ENCODE data around the gene UBC. TPM values are rescaled to one million over a fixed set of nuclear protein-coding genes. Genes with fewer than 3 reads are reported as not detected.

UBC gene
- total RNA-seq, 4 donors from 2014 or later: 1,267 to 2,383 (median 1,576) TPM

GRCh38 chr12:124865728-124866127 is 48.7 kb downstream of the UBC start:
- intact Hi-C loops (cut with DNase I): no loop called here
- Histone ChIP-seq H3K27me3 (no peaks in the 10 kb centered on the region), H3K4me3 (no peak overlapping the region), H3K9me3 (no peaks in the 10 kb centered on the region), H3K4me1 (peaks cover 15 to 32% (median 25%) of the 10 kb centered on the region in 4 donors), H3K36me3 (no peaks in the 10 kb centered on the region), H3K27ac (replicated peaks in 1 of 4) (no peak overlapping the region)
- no peak for DNase-seq (ENCODE audit: extremely low spot score)
- no peak for TF ChIP-seq CTCF (IDR thresholded peaks at IDR 0.05)
- no peak for TF ChIP-seq POLR2A (IDR thresholded peaks at IDR 0.05; ENCODE audit: low read depth)
- no peak for TF ChIP-seq POLR2AphosphoS5 (IDR thresholded peaks at IDR 0.05)
- TF ChIP-seq EP300 (IDR thresholded peaks at IDR 0.05): no peak
- WGBS: 70% methylated on average over 4 of the region's 7 CpGs

GRCh38 chr12:124864326-124864752 is 50.1 kb downstream of the UBC start:
- intact Hi-C loops (cut with DNase I): no loop called here
- H3K4me1 ChIP-seq: peaks cover 15 to 32% (median 25%) of the 10 kb centered on the region in 4 donors
- no peaks in the 10 kb centered on the region for H3K9me3 ChIP-seq
- H3K27me3 ChIP-seq: no peaks in the 10 kb centered on the region
- DNase-seq (ENCODE audit: extremely low spot score): no peak
- H3K27ac ChIP-seq (replicated peaks in 1 of 4): peak overlapping the region; percentile 31 to 76 (median 68)
- peak overlapping the region; percentile 69 to 86 (median 83) for H3K4me3 ChIP-seq
- TF ChIP-seq POLR2A (IDR thresholded peaks at IDR 0.05; ENCODE audit: low read depth): no peak
- TF ChIP-seq POLR2AphosphoS5 (IDR thresholded peaks at IDR 0.05): no peak
- TF ChIP-seq EP300 (IDR thresholded peaks at IDR 0.05): no peak
- TF ChIP-seq CTCF (IDR thresholded peaks at IDR 0.05): no peak
- no peaks in the 10 kb centered on the region for H3K36me3 ChIP-seq
- WGBS: 93% methylated on average over 13 of the region's 14 CpGs

GRCh38 chr12:124863416-124864325 is 50.8 kb downstream of the UBC start, which contains the start of gene SCARB1:
TSS of gene SCARB1 (minus strand) at chr12:124863864. CDS start at chr12:124863720, 144 bp downstream.
- no peaks in the 10 kb centered on the region for H3K9me3 ChIP-seq
- DNase-seq (ENCODE audit: extremely low spot score): peak; percentile 95
- H3K27ac ChIP-seq (replicated peaks in 1 of 4): peak within 1 kb of the TSS; percentile 45 to 76 (median 68)
- TF ChIP-seq POLR2A (IDR thresholded peaks at IDR 0.05; ENCODE audit: low read depth) (no peak), EP300 (IDR thresholded peaks at IDR 0.05) (no peak), POLR2AphosphoS5 (IDR thresholded peaks at IDR 0.05) (peak; percentile 52 to 61), CTCF (IDR thresholded peaks at IDR 0.05) (peak in 1 of 3 experiments; percentile 5)
- H3K4me1 ChIP-seq: peaks cover 15 to 32% (median 25%) of the 10 kb centered on the region in 4 donors
- WGBS: 1% methylated on average over 48 of the region's 89 CpGs
- intact Hi-C loops (cut with DNase I): no loop called here
- H3K27me3 ChIP-seq: no peaks in the 10 kb centered on the region
- peak within 1 kb of the TSS; percentile 69 to 86 (median 83) for H3K4me3 ChIP-seq
- H3K36me3 ChIP-seq: no peaks in the 10 kb centered on the region

- WGBS: 32% methylated on average over 18 of the region's 22 CpGs
- intact Hi-C loops (cut with DNase I): no loop called here
- TF ChIP-seq CTCF (IDR thresholded peaks at IDR 0.05) (no peak), POLR2A (IDR thresholded peaks at IDR 0.05; ENCODE audit: low read depth) (no peak), EP300 (IDR thresholded peaks at IDR 0.05) (no peak), POLR2AphosphoS5 (IDR thresholded peaks at IDR 0.05) (peak in 1 of 2 donors; percentile 15)
- no peaks in the 10 kb centered on the region for H3K27me3 ChIP-seq
- H3K4me1 ChIP-seq: peaks cover 15 to 32% (median 25%) of the 10 kb centered on the region in 4 donors
- peak overlapping the region; percentile 45 to 76 (median 68) for H3K27ac ChIP-seq (replicated peaks in 1 of 4)
- DNase-seq (ENCODE audit: extremely low spot score): no peak
- no peaks in the 10 kb centered on the region for H3K36me3 ChIP-seq
- H3K9me3 ChIP-seq: no peaks in the 10 kb centered on the region
- peak overlapping the region; percentile 69 to 86 (median 83) for H3K4me3 ChIP-seq
Observed at GRCh38 chr12:124862768-124863415, 51.6 kb downstream of the UBC start.

Measured in esophagus muscularis mucosa (tissue), 4 donors.